ENCODE results near the gene CTNNBIP1.
A peak's percentile ranks its signal among the peaks of the same experiment; 100 is the strongest.

The CTNNBIP1 gene

DNA sequence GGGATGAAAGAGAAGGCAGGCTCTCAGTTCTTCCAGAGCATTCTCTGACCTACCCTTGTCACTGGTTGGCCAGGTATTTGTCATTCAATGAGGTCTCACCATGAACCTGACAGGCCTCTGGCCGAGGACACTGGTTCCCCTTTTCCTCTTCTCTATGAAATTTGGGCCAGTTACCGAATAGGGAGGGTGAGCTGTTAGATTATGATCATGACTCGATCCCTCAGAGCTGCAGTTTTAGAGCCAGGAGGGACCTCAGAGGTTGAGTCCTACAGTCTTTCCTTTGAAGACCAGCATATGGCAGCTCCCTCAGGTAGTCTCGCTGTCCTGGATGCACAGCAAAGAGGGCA is 56.8 kb downstream of the CTNNBIP1 start:
- no peak for DNase-seq (ENCODE audit: low read depth in 2 of 2)

DNA sequence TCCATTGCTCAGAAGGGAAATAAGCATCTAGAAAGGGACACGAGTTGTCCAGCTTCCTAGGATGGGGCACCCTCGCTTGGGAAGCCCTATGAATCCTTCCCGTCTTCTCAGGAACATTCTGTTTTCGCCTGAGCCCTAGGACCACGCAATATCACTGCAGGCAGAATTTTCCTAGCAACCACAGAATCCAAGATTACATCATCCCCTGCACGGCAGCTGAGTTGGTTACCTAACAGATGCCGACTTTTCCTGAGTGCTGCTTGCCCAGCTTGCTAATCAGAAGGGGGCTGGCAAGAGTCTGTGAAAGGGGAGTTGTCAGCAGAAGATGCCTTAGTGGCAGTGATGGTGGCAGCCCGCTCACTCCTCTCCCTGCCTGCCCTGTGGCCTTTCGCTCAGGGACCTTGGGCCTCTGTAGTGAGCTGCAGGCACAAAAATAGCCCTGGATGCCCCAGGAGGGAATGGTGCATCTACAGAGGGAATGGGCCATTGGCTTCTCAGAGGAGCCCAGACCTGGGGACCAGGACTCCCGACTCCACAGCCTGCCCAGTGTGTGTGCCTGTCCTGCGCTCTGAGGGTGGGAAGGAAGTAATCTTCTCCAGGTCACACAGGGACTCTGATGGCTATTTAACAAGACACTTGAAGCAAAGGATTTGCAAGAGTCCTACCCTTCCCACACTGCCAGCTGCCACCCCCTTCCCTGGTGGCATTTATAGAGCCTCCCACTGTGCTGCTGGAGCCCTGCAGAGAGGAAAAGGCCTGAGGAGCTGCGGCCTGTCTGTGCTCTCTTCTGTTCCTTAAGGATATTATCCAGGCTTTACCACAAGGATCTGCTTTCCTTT is 57.4 kb downstream of the CTNNBIP1 start:
- DNase-seq (ENCODE audit: low read depth in 2 of 2): peak; percentile 51 to 55

DNA sequence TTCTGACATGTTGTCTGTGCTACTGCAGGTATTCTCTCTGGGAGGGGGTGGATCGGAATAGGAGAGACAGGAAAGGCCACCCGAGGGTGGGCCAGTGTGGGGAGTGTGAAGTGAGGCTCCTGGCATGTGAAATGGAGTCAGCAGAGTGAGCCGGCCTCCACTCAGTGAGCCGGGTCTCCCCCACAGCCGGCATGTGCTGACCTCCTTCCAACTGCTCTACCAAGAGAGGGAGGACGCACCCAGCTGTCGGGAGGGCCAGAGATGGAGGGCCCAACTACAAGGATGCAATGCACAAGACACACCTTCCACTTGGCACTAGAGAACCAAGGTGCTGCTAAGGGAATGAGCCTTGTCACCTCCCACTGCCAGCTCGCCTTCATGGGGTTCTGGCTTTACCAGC is 58.1 kb downstream of the CTNNBIP1 start:
- no peak for DNase-seq (ENCODE audit: low read depth in 2 of 2)

DNA sequence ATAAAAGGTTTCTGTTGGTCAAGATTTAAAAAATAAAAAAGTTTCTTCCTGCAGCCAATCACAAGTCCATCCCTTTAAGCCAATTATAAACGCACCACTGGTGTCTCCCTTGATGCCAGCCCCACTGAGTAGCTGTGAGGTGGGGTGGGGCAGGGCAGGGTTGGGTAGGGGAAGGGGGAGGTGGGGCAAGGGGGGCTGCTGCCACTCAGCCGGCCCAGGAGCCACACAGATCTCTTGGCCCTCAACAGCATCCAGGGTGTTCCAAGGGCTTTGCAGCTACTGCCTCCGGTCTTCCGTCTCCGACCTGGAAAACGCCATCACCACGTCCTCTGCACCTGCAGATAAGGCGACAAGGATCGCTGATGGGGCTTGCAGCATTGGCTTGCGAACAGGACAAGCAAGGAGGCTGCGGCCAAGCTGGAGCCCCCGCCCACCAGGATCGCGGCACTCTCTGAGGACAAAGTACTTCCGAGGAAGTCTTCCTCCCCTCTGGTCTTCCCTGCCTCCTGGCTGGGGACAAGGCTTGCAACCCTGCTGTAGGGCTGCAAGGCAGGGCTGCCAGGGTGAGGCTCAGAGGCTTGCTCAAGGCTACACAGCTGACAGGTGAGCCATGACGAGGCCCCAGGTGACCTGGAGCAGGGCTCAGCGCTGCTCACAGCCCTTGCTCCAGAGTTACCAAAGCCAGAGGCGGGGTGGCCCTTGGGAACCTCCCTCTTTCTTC is 59.5 kb downstream of the CTNNBIP1 start:
- DNase-seq (ENCODE audit: low read depth in 2 of 2): no peak

DNA sequence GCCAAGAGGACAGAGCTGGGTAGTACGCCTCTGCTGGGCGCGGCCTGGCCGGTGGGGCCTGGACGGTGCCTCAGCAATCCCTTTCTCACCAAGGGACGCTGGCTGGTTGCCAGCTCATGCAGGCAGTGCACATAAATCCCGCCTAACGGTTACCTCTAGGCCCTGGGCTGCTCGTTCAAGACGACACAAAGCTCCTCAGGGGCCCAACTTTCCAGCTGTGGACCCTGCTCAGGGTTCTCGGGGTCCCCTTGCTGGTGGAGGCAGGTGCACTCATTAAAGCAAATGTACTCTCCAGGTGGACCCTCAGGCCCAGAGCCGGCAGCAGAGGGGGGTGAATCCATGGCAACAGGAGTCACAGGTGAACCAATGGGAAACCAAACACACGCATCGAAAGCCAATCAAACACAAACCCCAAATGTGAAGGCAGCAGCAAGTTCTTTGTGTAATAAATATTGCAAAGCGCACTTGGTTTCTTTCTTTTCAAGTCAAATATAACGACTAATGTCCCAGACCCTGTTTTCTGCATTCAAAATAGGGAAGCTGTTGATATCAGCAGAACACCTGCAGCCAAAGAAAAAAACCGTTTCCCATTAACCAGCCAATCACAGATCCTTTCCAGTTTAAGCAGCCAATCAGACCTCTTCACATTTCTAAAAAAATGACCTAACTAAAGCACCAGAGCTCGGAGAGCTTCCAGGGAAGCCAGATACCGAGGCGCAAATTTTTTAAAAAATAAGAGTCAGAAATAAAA is 60.2 kb downstream of the CTNNBIP1 start:
- no peak for DNase-seq (ENCODE audit: low read depth in 2 of 2)

DNA sequence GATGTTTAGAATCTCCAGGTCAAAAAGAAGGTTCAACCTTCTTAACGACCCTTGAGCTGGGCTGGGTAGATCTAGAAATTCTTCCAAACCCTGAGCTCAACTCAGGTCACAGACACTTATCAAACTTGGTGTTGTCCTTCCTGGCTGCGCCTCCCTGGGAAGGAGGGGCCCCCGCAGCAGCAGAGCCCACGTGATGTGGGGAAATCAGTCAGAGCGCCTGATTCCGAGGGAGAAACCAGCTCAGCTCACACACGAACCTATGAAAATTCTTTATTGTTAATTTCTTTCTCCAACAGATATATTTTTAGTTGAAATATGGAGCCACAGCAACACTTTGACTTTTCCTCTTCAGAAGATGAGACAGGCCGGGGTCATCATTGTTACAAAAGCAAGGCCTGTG is 62.0 kb downstream of the CTNNBIP1 start:
- DNase-seq (ENCODE audit: low read depth in 2 of 2): no peak

DNA sequence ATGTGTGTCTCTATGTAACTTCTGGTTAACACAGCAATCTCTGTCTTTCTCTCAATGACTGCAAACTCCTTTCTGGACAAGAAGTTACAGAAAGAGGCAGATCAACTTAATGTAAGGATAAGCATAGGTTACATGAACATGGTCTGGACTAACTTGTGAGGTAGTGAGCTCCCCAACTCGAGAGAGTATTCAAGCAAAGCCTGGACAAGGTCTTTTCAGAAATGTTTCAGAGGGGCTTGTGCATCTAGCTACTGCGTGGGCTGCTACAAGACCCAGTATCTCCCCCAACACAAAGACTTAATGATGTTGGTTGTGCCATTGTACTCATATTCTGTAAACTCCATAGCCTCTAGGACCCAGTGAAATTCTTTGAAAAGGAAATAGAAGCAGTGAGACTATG is 62.8 kb downstream of the CTNNBIP1 start:
- DNase-seq (ENCODE audit: low read depth in 2 of 2): no peak

DNA sequence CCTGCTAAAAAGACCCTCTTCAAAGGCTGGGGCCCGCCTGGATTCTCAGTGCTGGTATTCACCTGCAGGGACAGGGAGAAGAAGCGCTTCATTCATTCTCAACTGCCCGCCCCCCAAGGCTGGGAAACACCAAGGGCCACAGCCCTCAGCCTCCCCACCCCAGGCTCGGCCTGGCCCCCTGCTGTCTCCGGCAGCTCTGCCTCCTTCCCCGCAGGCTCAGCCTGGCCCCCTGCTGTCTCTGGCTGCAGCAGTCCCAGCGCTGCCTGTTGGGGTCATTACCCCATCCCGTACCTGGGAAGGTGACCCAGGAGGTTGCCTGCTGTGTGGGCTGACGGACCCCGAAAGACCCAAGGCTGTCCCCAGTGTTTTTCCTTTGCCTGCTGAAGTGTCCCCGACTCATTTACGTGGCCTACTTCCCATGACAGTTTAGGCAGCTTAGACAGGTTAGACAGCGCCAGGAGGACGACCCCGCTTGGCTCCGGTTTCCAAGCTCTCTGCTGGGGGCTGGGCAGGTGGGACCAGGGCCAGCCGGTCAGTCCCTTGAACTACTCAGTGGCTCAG is 63.4 kb downstream of the CTNNBIP1 start:
- DNase-seq (ENCODE audit: low read depth in 2 of 2): no peak

DNA sequence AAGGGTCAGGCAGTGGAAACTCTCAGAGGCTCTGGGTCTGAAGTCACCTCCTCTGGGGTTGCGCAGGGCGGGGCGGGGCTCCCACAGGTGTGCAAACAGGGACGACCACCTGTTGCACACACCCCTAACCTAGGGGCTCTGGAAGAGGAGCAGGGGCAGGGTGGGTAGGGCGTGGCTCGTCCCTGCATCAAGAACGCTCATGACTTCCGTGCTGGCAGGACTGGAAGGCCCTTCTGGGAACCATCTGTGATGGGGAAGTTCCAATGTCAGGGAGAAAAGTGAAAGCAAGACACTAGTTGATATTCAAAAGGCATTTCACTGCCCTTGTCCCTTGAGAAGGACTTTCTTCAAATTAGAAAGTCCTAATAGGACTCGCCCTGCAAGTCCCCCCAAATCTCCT is 64.2 kb downstream of the CTNNBIP1 start:
- DNase-seq (ENCODE audit: low read depth in 2 of 2): no peak

DNA sequence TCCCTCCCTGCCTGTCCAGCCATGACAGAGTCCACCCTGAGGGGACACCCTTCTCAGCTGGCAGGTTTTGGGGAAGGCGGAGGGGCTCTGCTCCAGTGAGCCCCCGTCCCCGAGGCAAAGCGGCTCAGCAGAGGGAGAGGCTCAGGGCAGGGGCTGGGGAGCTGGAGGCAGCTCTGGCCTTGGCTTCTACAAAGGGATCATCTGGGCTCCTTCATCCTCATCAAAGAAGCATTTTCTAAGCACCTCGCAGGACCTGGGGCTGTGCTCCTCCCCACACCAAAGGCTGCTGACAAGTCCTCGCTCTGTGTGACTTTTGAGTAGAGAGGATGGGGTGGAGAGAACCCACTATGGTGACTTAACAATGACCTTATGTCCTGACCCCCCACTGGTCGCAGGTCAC is 65.3 kb downstream of the CTNNBIP1 start:
- DNase-seq (ENCODE audit: low read depth in 2 of 2): no peak

DNA sequence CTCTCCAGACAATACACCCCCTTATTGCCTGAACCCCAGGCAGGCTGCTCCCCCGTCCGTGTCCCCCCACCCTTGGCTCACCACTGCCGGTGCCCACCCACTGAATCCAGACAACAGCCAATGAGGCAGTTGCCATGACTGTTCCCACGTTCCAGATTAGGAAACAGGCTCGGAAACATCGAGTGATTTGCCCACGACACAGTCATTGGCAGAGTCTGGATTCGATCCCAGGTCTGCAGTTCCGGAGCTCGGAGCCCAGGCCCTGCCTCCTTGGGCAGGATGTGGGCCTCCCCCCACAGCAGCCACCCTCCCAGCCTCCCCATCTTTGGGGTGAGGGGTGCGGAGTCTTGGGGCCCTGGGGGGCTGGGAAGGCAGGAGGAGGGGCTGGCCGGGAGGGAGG is 66.0 kb downstream of the CTNNBIP1 start:
- DNase-seq (ENCODE audit: low read depth in 2 of 2): no peak

DNA sequence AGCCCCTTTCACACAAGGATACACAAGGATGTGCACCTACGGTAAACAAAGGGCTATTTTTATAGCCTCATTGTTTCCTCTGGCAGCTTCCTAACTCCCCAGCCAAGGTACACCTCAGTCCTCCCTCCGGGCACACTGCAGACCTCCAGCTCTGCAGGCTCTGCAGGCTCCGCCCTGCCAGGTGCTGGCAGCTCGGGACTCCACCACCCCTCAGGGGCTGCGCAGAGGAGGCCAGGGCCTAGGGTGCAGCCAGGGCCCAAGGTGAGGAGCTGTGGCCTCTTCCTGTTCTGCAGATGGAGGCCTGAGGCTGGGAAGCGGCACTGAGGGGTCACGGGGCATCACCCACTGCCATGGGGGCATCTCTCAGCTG is 66.5 kb downstream of the CTNNBIP1 start:
- DNase-seq (ENCODE audit: low read depth in 2 of 2): no peak

DNA sequence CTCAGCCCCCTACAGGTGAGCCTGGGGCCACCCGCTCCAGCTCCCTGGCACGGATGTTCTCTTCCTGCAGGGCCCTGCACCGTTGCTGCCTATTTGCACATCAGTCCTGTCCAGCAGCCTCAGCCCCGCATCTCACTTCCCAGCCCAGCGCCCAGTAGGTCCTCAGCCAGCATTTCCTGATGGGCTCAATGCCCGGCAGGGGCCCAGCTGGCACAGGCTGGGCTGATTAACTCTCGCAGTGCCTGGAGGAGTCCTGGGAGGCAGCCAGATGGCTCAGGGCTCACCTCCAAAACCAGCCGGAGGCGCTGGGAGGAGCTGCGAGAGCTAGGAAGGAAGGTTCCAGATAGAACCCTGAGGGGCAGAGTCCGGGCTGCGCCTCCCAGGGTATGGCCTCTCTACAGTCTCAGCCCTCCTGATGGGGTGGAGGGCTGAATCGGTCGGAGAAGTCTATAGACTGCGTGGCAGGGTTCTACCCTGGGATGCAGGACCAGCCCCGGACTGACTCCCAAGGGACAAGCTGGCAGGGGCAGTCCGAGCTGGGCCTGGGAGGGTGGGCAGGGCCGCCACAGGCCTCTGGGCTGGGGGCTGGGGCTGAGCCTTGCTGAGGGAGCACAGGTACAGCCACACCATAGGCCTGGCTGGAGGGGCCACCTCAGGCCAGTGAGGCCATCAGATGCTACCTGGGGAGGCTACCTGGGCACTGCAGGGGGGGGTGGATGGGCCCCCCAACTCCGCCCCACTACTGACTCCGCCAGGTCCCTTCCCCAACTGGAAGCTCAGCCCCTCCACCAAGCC is 67.1 kb downstream of the CTNNBIP1 start:
- DNase-seq (ENCODE audit: low read depth in 2 of 2): no peak

DNA sequence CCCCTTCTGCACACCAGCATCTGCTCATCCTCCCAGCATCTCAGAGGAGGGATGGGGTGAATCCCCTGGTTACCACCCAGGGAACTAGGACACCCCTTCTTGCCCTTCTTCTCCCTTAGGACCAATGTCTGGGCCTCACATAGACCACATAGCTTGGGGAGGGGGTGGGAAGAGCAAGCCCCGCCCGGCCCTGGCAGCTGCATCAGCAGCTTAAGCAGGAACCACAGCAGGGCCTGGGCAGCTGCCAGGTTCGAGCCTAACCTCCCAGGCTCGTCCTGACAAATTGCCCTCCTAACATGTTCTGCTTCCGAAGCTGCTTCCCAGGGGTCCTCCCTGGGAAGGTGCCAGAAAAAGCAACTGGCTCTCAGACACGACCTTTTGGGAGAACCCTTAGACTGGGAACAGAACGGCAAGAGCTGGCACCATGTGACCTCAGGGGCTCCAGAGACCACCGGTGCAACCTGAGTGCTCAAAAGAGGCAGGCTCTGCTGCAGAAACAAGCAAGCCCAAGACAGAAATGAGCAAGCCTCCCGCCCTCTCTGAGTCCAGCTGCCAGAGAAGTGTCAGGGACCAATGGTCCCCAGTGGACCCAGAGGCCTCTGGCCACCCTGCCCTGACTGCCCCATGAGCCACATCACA is 67.9 kb downstream of the CTNNBIP1 start:
- no peak for DNase-seq (ENCODE audit: low read depth in 2 of 2)

DNA sequence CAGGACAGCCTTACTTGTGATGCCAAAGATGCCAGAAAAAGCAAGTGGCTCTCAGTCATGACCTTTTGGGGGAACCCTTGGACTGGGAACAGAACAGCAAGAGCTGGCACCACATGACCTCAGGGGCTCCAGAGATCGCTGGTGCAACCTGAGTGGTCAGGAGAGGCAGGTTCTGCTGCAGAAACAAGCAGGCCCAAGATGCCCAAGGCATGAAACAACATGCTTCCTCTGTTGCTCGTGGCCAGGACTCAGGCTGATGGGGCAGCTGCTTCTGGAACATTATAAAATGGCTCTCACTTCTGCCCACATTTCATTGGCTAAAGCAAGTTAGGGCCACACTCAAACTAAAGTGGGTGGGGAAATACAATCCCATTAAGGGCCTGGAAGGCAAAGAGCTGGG is 68.6 kb downstream of the CTNNBIP1 start:
- DNase-seq (ENCODE audit: low read depth in 2 of 2): no peak

DNA sequence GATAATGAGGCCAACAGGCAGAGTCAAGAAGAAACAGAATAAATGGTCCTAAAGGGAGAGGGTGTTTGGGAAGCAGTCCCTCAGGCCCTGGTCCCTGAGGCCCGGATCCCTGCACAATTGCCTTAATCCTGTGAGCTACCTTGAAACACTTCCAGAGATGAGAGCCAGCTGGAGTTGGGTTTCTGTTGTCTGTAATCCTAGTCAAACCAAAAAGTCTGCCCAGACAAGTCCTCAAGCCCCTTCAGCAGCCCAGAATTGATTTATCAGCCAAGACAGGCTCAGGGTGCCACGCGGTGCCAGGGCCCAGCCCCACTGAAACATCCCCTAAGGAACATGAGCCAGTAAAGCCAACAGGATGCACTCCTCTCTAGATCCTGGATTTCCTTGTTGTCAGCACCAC is 69.9 kb downstream of the CTNNBIP1 start:
- DNase-seq (ENCODE audit: low read depth in 2 of 2): no peak

DNA sequence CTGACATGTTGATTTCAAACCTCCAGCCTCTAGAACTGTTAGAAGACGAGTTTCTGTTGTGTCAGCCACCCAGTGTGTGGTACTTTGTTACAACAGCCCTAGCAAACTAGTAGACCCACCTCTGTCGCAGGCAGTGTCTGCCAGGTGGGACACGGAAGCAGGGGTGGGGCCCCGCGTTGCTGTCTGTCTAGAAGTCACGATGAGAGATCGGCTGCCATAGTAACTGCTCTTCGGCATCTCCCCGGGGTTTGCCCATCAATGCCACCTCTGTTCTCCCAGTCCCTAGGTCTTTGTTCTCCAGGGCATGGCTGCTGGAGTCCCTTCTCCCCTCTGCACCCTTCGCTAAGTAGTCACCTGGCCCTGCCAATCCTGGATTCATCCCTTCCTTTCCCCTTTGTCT is 71.1 kb downstream of the CTNNBIP1 start:
- DNase-seq (ENCODE audit: low read depth in 2 of 2): no peak

DNA sequence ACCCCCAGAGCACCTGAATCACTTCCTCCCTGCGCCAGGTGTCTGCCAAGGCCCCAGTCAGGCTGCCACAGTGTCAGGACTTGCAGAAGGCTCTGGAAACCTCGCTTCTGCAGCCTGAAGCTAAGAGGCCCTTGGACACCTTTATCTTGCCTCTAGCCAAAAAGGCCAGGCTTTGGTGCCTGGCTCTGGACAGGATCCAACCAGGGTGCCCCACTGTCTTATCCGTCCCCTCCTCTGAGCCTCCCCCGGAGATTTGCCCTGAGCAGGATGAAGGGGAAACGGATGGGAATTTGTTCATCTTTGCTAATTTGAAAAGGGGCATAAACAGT is 73.5 kb downstream of the CTNNBIP1 start:
- no peak for DNase-seq (ENCODE audit: low read depth in 2 of 2)

DNA sequence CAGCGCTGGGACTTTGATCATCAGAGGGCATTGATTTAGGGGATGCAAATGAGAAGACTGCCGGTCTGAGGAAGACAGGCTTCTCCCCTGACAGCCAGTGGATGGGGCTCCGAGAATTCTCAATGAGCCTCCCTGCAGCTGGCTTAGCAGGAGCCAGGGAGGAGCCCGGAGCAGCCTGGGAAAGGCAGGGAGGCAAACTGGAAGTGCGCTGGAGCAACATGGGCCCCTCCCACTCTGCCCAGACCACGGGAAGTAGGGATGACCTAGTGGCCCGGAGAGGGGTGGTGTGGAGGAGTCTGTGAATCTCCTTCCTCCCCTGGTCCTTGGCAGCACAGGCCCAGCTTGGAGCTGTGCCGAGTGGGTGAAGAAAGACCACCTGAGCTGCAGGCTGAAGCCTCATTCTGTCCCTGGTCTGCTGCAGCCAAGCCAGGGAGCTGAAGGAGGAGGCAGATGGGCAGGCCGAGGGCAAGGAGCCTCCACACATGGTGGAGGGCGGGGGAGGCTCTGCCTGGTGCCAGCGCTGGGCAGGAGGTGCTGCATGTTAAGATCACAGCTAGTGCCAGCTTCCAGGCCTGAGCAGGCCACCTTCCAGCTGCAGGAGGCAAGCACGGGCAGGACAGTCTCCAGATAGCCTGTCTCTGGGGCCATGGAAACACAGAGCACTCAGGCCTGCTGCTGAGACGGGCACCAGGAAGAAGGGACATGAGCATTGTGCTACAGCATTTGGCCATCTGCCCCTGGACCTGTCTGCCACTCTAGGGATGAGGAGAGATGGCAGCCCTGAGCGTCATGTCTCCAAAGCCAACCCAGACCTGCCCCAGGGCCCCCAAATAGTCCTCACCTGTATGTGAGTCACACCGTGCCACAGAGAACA is 74.1 kb downstream of the CTNNBIP1 start:
- DNase-seq (ENCODE audit: low read depth in 2 of 2): no peak

DNA sequence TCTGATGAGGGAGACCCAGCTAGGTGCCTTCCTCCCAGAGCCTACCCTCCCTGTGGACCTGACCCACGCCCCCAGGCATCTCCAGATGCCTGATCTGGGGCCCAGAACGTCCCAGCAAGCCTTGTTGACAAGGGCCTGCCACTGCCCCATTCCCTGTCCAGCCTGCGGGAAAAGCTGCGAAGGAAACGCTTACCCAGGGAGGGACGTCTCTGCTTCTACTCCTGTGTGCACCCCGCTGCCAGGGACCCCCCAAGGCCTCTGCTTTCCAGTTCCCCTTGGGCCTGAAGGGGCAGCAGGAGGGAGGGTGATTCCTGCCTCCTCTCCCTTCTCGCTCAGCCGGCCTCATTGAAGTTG is 74.7 kb downstream of the CTNNBIP1 start:
- DNase-seq (ENCODE audit: low read depth in 2 of 2): no peak

Data from fibroblast of skin of left quadriceps (primary cell).